Panc1 (cell line): Measurements from ENCODE around the gene SLC6A11. TPM values are rescaled to one million over a fixed set of nuclear protein-coding genes. Genes with fewer than 3 reads are reported as not detected.

Source experiments
- ATAC-seq: fragments of 200-7000 bp; cut with Tn5 transposase; 2 replicates; pipeline ENCODE4 v1.9.1; 2020; ENCODE audit warnings: mild to moderate bottlenecking, moderate library complexity
- BruUV-seq: library from RNA; stranded (reverse); fragments of 400-500 nt; replicated peaks from 2 replicates; lab custom pipeline; 2021; lab: Mats Ljungman, UMichigan
- CTCF ChIA-PET: fragments of 300-600 bp; sonication (Branson Sonifier 250); formaldehyde crosslinking; loops from one replicate; lab custom pipeline; 2022; ENCODE audit warnings: antibody characterized with exemption; lab: Charles Lee
- POLR2A ChIA-PET: fragments of 300-600 bp; sonication (Branson Sonifier 250); formaldehyde crosslinking; loops from one replicate; lab custom pipeline; 2022; ENCODE audit warnings: antibody characterized with exemption; lab: Charles Lee
- DNase-seq: peaks from one replicate; pipeline ENCODE4 v3.0.0-alpha.2; 2010; ENCODE audit warnings: low read depth, low spot score
- H3K27ac ChIP-seq: 2 replicates; pipeline ENCODE4 v1.5.1; 2011; ENCODE audit warnings: mild to moderate bottlenecking, low read length, inconsistent platforms
- H3K27me3 ChIP-seq: fragments of 200-500 bp; sonication (Bioruptor generic); 2 replicates; pipeline ENCODE4 v1.6.0; 2014; ENCODE audit warnings: low read length, inconsistent platforms; ENCODE audit not compliant: control insufficient read depth, insufficient read depth
- H3K36me3 ChIP-seq: fragments of 200-500 bp; sonication (Bioruptor generic); 2 replicates; pipeline ENCODE4 v1.5.1; 2014; ENCODE audit warnings: inconsistent platforms, mild to moderate bottlenecking, low read length, moderate library complexity; ENCODE audit not compliant: control insufficient read depth, insufficient read depth
- H3K4me1 ChIP-seq: 2 replicates; pipeline ENCODE4 v1.5.1; 2011; ENCODE audit warnings: inconsistent platforms, mild to moderate bottlenecking, low read length, moderate library complexity; ENCODE audit not compliant: control insufficient read depth, insufficient read depth
- H3K4me3 ChIP-seq, 2 experiments: 2 replicates each; pipeline ENCODE4 v1.5.1; 2011 to 2012; ENCODE audit warnings: low read depth in 2 of 2, low read length in 2 of 2, mild to moderate bottlenecking in 2 of 2, inconsistent platforms in 1 of 2, moderate library complexity in 1 of 2
- H3K9me3 ChIP-seq: fragments of 200-500 bp; sonication (Bioruptor generic); 2 replicates; pipeline ENCODE4 v1.5.1; 2014; ENCODE audit warnings: low read depth, mild to moderate bottlenecking, inconsistent platforms, low read length, moderate library complexity; ENCODE audit not compliant: control insufficient read depth, insufficient read depth
- POLR2AphosphoS5 ChIP-seq: IDR thresholded peaks from 2 replicates; pipeline ENCODE4 v1.6.1; 2012; ENCODE audit warnings: mild to moderate bottlenecking, low read depth, low read length, moderate library complexity
- SIN3A ChIP-seq: IDR thresholded peaks from 2 replicates; pipeline ENCODE4 v1.6.1; 2012; ENCODE audit warnings: low read depth, mild to moderate bottlenecking, low read length, moderate library complexity, borderline replicate concordance; ENCODE audit not compliant: insufficient read depth
- TCF7L2 ChIP-seq: IDR thresholded peaks from 2 replicates; pipeline ENCODE4 v1.6.1; 2011; ENCODE audit warnings: mild to moderate bottlenecking, low read depth, low read length, inconsistent platforms
- in situ Hi-C: cut with HindIII; loops from 2 replicates; pipeline ENCODE4 v1.10.0; 2016; ENCODE audit warnings: low sequenced_read_pairs, low pct_unique_long_range_greater_than_20kb
- intact Hi-C: fragments of 100-400 bp; cut with micrococcal nuclease; formaldehyde crosslinking; loops from one replicate; pipeline ENCODE4 v1.10.0; 2022; ENCODE audit not compliant: unreplicated experiment
- total RNA-seq: library from RNA; stranded (reverse); gene quantifications from one replicate; pipeline ENCODE4 v1.2.1, GENCODE V29; 2021; ENCODE audit not compliant: unreplicated experiment
- TF ChIP-seq, protein P1 (sequence below), 2 experiments: IDR thresholded peaks; 2 replicates each; pipeline ENCODE4 v1.6.1; 2011 to 2012; ENCODE audit warnings: low read depth in 2 of 2, control low read depth in 1 of 2, low read length in 1 of 2, mild to moderate bottlenecking in 1 of 2, moderate library complexity in 1 of 2; ENCODE audit not compliant: insufficient read depth in 1 of 2
- TF ChIP-seq, protein P2 (sequence below): fragments of 450-650 bp; IDR thresholded peaks from 2 replicates; pipeline ENCODE4 v1.5.1; 2017; ENCODE audit warnings: mild to moderate bottlenecking

SLC6A11 gene
- total RNA-seq, 1 experiment from 2014 or later = not detected

DNA sequence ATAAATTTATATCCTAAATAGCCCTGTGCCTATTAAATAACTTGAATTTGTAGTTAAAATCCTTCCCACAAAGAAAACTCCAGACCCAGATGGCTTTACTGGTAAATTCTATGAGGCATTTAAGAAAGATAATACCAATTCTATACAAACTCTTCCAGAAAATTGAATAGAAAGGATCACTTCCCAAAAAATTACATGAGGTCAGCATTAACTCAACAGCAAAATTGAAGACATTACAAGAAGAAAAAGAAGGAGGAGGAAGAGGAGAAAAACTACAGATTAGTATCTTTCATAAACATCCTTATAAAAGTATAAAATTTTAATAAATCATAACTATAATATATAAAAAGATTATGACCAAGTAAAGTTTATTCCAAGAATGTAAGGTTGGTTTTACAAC is 29.4 kb upstream of the SLC6A11 start:
- H3K4me3 ChIP-seq = no peak overlapping the region
- no peak for DNase-seq
- ChIA-PET CTCF (interaction anchor here (0.6 kb wide), 1 partner anchor 442 kb away, joined by 3 read pairs; no protein-coding TSS in a partner anchor), POLR2A (no interaction called here)
- BruUV-seq = no TSS peak
- no peaks in the 10 kb centered on the region for H3K9me3 ChIP-seq
- no peak for ATAC-seq
- TF ChIP-seq SIN3A (no peak), TCF7L2 (no peak), POLR2AphosphoS5 (no peak)
- TF ChIP-seq, protein P1, sequence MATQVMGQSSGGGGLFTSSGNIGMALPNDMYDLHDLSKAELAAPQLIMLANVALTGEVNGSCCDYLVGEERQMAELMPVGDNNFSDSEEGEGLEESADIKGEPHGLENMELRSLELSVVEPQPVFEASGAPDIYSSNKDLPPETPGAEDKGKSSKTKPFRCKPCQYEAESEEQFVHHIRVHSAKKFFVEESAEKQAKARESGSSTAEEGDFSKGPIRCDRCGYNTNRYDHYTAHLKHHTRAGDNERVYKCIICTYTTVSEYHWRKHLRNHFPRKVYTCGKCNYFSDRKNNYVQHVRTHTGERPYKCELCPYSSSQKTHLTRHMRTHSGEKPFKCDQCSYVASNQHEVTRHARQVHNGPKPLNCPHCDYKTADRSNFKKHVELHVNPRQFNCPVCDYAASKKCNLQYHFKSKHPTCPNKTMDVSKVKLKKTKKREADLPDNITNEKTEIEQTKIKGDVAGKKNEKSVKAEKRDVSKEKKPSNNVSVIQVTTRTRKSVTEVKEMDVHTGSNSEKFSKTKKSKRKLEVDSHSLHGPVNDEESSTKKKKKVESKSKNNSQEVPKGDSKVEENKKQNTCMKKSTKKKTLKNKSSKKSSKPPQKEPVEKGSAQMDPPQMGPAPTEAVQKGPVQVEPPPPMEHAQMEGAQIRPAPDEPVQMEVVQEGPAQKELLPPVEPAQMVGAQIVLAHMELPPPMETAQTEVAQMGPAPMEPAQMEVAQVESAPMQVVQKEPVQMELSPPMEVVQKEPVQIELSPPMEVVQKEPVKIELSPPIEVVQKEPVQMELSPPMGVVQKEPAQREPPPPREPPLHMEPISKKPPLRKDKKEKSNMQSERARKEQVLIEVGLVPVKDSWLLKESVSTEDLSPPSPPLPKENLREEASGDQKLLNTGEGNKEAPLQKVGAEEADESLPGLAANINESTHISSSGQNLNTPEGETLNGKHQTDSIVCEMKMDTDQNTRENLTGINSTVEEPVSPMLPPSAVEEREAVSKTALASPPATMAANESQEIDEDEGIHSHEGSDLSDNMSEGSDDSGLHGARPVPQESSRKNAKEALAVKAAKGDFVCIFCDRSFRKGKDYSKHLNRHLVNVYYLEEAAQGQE (IDR thresholded peaks at IDR 0.05; ENCODE audit: insufficient read depth in 1 of 2, low read depth in 2 of 2, low read length in 1 of 2) = no peak
- TF ChIP-seq, protein P2, sequence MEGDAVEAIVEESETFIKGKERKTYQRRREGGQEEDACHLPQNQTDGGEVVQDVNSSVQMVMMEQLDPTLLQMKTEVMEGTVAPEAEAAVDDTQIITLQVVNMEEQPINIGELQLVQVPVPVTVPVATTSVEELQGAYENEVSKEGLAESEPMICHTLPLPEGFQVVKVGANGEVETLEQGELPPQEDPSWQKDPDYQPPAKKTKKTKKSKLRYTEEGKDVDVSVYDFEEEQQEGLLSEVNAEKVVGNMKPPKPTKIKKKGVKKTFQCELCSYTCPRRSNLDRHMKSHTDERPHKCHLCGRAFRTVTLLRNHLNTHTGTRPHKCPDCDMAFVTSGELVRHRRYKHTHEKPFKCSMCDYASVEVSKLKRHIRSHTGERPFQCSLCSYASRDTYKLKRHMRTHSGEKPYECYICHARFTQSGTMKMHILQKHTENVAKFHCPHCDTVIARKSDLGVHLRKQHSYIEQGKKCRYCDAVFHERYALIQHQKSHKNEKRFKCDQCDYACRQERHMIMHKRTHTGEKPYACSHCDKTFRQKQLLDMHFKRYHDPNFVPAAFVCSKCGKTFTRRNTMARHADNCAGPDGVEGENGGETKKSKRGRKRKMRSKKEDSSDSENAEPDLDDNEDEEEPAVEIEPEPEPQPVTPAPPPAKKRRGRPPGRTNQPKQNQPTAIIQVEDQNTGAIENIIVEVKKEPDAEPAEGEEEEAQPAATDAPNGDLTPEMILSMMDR = no peak
- peaks cover 5% of the 10 kb centered on the region for H3K27me3 ChIP-seq
- H3K27ac ChIP-seq = no peak overlapping the region
- no peaks in the 10 kb centered on the region for H3K4me1 ChIP-seq
- in situ Hi-C loops (no loop called here), intact Hi-C loops (no loop called here)
- no peaks in the 10 kb centered on the region; the same call in 1 of the 2 replicates for H3K36me3 ChIP-seq

DNA sequence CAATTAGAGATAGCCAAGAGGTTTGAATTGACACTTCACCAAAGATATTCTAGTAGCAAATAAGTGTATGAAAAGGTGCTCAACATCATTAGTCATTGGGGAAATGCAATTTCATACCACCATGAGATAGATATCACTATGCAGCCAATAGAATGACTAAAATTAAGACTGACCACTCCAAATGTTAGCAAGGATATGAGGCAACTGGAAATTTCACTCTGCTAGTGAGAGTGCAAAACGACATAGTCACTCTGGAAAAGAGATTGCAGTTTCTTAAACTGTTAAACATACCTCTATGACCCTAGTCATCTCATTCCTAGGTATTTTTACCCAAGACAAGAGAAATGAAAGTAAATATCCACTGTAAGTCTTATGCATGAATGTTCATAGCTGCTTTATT is 27.6 kb upstream of the SLC6A11 start:
- BruUV-seq = no TSS peak

More for the DNA sequence above, 27.6 kb upstream of the SLC6A11 start:
- CTCF ChIA-PET = no interaction called here
- peaks cover 8% of the 10 kb centered on the region for H3K27me3 ChIP-seq
- POLR2A ChIA-PET = no interaction called here
- ATAC-seq (no peak), DNase-seq (no peak)
- H3K27ac ChIP-seq = no peak overlapping the region
- in situ Hi-C loops = no loop called here
- H3K9me3 ChIP-seq = no peaks in the 10 kb centered on the region
- no peak overlapping the region for H3K4me3 ChIP-seq
- intact Hi-C loops = no loop called here
- no peaks in the 10 kb centered on the region; the same call in 1 of the 2 replicates for H3K36me3 ChIP-seq
- no peaks in the 10 kb centered on the region for H3K4me1 ChIP-seq
- TF ChIP-seq TCF7L2 = no peak
- TF ChIP-seq, protein P2 = no peak
- no peak for TF ChIP-seq SIN3A
- TF ChIP-seq, protein P1 (IDR thresholded peaks at IDR 0.05; ENCODE audit: insufficient read depth in 1 of 2, low read depth in 2 of 2, low read length in 1 of 2) = no peak
- TF ChIP-seq POLR2AphosphoS5 = no peak
